IMR-90 (cell line): ENCODE measurements around the gene NRCAM. TPM values are rescaled to one million over a fixed set of nuclear protein-coding genes. Genes with fewer than 3 reads are reported as not detected.

Source experiments
- ATAC-seq: fragments of 200-7000 bp; cut with Tn5 transposase; 2 replicates; pipeline ENCODE4 v1.9.1; 2020; ENCODE audit warnings: low read depth, mild to moderate bottlenecking, moderate library complexity
- BruUV-seq: library from RNA; stranded (reverse); fragments of 400-500 nt; replicated peaks from 2 replicates; lab custom pipeline; 2021; lab: Mats Ljungman, UMichigan
- CTCF ChIA-PET: fragments of 300-600 bp; formaldehyde crosslinking; extraction: SDS; loops from one replicate; lab custom pipeline; 2021; ENCODE audit warnings: antibody characterized with exemption; lab: Yijun Ruan, JAX
- POLR2A ChIA-PET: fragments of 300-600 bp; sonication (Branson Sonifier 250); formaldehyde crosslinking; loops from one replicate; lab custom pipeline; 2022; ENCODE audit warnings: antibody characterized with exemption; ENCODE audit not compliant: unreplicated experiment; lab: Charles Lee
- DNase-seq: peaks from one replicate; pipeline ENCODE4 v3.0.0; 2013
- H2AFZ ChIP-seq: replicated peaks from 2 replicates; pipeline ENCODE3; 2013; ENCODE audit warnings: low read length, mild to moderate bottlenecking; ENCODE audit not compliant: poor library complexity
- H2AK5ac ChIP-seq: 2 replicates; pipeline ENCODE4 v1.6.1; 2013; ENCODE audit warnings: low read depth, low read length, inconsistent platforms
- H2AK9ac ChIP-seq: replicated peaks from 2 replicates; pipeline ENCODE3; 2013; ENCODE audit warnings: mild to moderate bottlenecking, low read depth, low read length, moderate library complexity; ENCODE audit not compliant: poor library complexity
- H2BK120ac ChIP-seq: 2 replicates; pipeline ENCODE4 v1.6.1; 2013; ENCODE audit warnings: low read depth, low read length, inconsistent platforms
- H2BK15ac ChIP-seq: 3 replicates; pipeline ENCODE4 v1.6.1; 2013; ENCODE audit warnings: low read depth, low read length, inconsistent platforms
- H2BK20ac ChIP-seq: 2 replicates; pipeline ENCODE4 v1.6.1; 2013; ENCODE audit warnings: low read depth, mild to moderate bottlenecking, inconsistent platforms, low read length, moderate library complexity
- H2BK5ac ChIP-seq: 2 replicates; pipeline ENCODE4 v1.6.1; 2013; ENCODE audit warnings: mild to moderate bottlenecking, low read depth, low read length, inconsistent platforms; ENCODE audit not compliant: poor library complexity, severe bottlenecking
- H3K14ac ChIP-seq: replicated peaks from 2 replicates; pipeline ENCODE4 v1.6.1; 2013; ENCODE audit warnings: low read depth, low read length, inconsistent platforms
- H3K18ac ChIP-seq: 2 replicates; pipeline ENCODE4 v1.6.1; 2013; ENCODE audit warnings: low read depth, low read length, control low read depth
- H3K23ac ChIP-seq: 2 replicates; pipeline ENCODE4 v1.6.1; 2013; ENCODE audit warnings: low read depth, low read length, inconsistent platforms
- H3K27ac ChIP-seq: 2 replicates; pipeline ENCODE4 v1.5.1; 2013; ENCODE audit warnings: mild to moderate bottlenecking, control low read depth, low read length; ENCODE audit not compliant: insufficient read depth
- H3K27me3 ChIP-seq: 2 replicates; pipeline ENCODE4 v1.6.1; 2013; ENCODE audit warnings: low read length; ENCODE audit not compliant: control insufficient read depth, insufficient read depth
- H3K36me3 ChIP-seq: 2 replicates; pipeline ENCODE4 v1.6.1; 2013; ENCODE audit warnings: low read length, mixed read lengths; ENCODE audit not compliant: control insufficient read depth, insufficient read depth
- H3K4ac ChIP-seq: 2 replicates; pipeline ENCODE4 v1.6.1; 2013; ENCODE audit warnings: low read depth, low read length, inconsistent platforms
- H3K4me1 ChIP-seq: 2 replicates; pipeline ENCODE4 v1.6.1; 2013; ENCODE audit warnings: low read length, mixed read lengths; ENCODE audit not compliant: control insufficient read depth, insufficient read depth
- H3K4me2 ChIP-seq: 2 replicates; pipeline ENCODE4 v1.6.1; 2013; ENCODE audit warnings: low read depth, mild to moderate bottlenecking, control low read depth, low read length, moderate library complexity
- H3K4me3 ChIP-seq: 2 replicates; pipeline ENCODE4 v1.5.1; 2013; ENCODE audit warnings: low read depth, mild to moderate bottlenecking, control low read depth, low read length, moderate library complexity; ENCODE audit not compliant: insufficient read depth
- H3K56ac ChIP-seq: 2 replicates; pipeline ENCODE4 v1.6.1; 2013; ENCODE audit warnings: low read length, inconsistent platforms; ENCODE audit not compliant: insufficient read depth; ENCODE audit errors: extremely low read depth
- H3K79me1 ChIP-seq, 2 experiments: 2 replicates each; pipeline ENCODE4 v1.6.1; 2013; ENCODE audit warnings: low read length in 2 of 2, inconsistent platforms in 1 of 2, low read depth in 1 of 2
- H3K9ac ChIP-seq: 2 replicates; pipeline ENCODE4 v1.6.1; 2013; ENCODE audit warnings: low read depth, low read length, control low read depth
- H3K9me1 ChIP-seq: 2 replicates; pipeline ENCODE4 v1.6.1; 2013; ENCODE audit warnings: low read length, inconsistent platforms; ENCODE audit not compliant: insufficient read depth
- H3K9me3 ChIP-seq: 2 replicates; pipeline ENCODE4 v1.6.1; 2013; ENCODE audit warnings: low read length; ENCODE audit not compliant: control insufficient read depth, insufficient read depth
- H4K20me1 ChIP-seq: 2 replicates; pipeline ENCODE4 v1.6.1; 2013; ENCODE audit warnings: low read length, inconsistent platforms; ENCODE audit not compliant: insufficient read depth
- H4K5ac ChIP-seq: 2 replicates; pipeline ENCODE4 v1.6.1; 2013; ENCODE audit warnings: mild to moderate bottlenecking, low read depth, low read length, control low read depth
- H4K8ac ChIP-seq, 2 experiments: 2 replicates each; pipeline ENCODE4 v1.6.1; 2013; ENCODE audit warnings: low read depth in 2 of 2, low read length in 2 of 2, control low read depth in 1 of 2, inconsistent platforms in 1 of 2
- H4K91ac ChIP-seq: 2 replicates; pipeline ENCODE4 v1.6.1; 2013; ENCODE audit warnings: low read depth, low read length, inconsistent platforms; ENCODE audit not compliant: insufficient read depth
- BHLHE40 ChIP-seq: fragments of 150-350 bp; IDR thresholded peaks from 2 replicates; pipeline ENCODE4 v1.6.1; 2016; ENCODE audit warnings: mild to moderate bottlenecking, low read depth, low read length
- CEBPB ChIP-seq: IDR thresholded peaks from 2 replicates; pipeline ENCODE4 v1.6.1; 2012; ENCODE audit warnings: low read depth, low read length, improper control_type of control experiment
- CHD1 ChIP-seq: IDR thresholded peaks from 2 replicates; pipeline ENCODE4 v1.6.1; 2012; ENCODE audit warnings: low read depth, low read length, improper control_type of control experiment
- CTCF ChIP-seq: conservative IDR thresholded peaks from 2 replicates; pipeline ENCODE4 v1.5.1; 2012; ENCODE audit warnings: mild to moderate bottlenecking, low read depth, low read length, improper control_type of control experiment
- ELK1 ChIP-seq: fragments of 150-350 bp; IDR thresholded peaks from 2 replicates; pipeline ENCODE4 v1.6.1; 2016; ENCODE audit warnings: low read depth, mild to moderate bottlenecking, low read length, moderate library complexity, borderline replicate concordance
- MAFK ChIP-seq: IDR thresholded peaks from 2 replicates; pipeline ENCODE4 v1.6.1; 2012; ENCODE audit warnings: low read depth, low read length, improper control_type of control experiment
- MAZ ChIP-seq: IDR thresholded peaks from 2 replicates; pipeline ENCODE4 v1.6.1; 2012; ENCODE audit warnings: low read depth, mild to moderate bottlenecking, low read length, improper control_type of control experiment, moderate library complexity, borderline replicate concordance
- MXI1 ChIP-seq: IDR thresholded peaks from 2 replicates; pipeline ENCODE4 v1.6.1; 2012; ENCODE audit warnings: low read depth, mild to moderate bottlenecking, low read length, moderate library complexity, borderline replicate concordance
- NFE2L2 ChIP-seq: fragments of 150-350 bp; IDR thresholded peaks from 2 replicates; pipeline ENCODE4 v1.6.1; 2016; ENCODE audit warnings: low read depth, mild to moderate bottlenecking, low read length
- POLR2A ChIP-seq: IDR thresholded peaks from 2 replicates; pipeline ENCODE4 v1.6.1; 2012; ENCODE audit warnings: mild to moderate bottlenecking, low read depth, low read length
- RAD21 ChIP-seq: IDR thresholded peaks from 2 replicates; pipeline ENCODE4 v1.6.1; 2012; ENCODE audit warnings: low read length, improper control_type of control experiment
- RFX5 ChIP-seq: IDR thresholded peaks from 2 replicates; pipeline ENCODE4 v1.8.0; 2012; ENCODE audit warnings: low read depth, mild to moderate bottlenecking, low read length, moderate library complexity
- SMC3 ChIP-seq: fragments of 150-350 bp; IDR thresholded peaks from 2 replicates; pipeline ENCODE4 v1.6.1; 2016; ENCODE audit warnings: low read depth, mild to moderate bottlenecking, antibody characterized with exemption, low read length, moderate library complexity
- USF2 ChIP-seq: fragments of 150-350 bp; IDR thresholded peaks from 2 replicates; pipeline ENCODE4 v1.6.1; 2017; ENCODE audit warnings: mild to moderate bottlenecking, antibody characterized with exemption, low read length, low read depth
- WGBS, 2 experiments: methylation state at CpG; one replicate each; pipeline versions ENCODE4 v1.1.5 to v1.1.7; 2013; ENCODE audit warnings: missing lambda C conversion rate in 2 of 2; ENCODE audit not compliant: insufficient read length in 1 of 2; ENCODE audit errors: extremely low coverage in 2 of 2; 5-methylcytosine and 5-hydroxymethylcytosine counted together
- dilution Hi-C: fragments of 300-500 bp; cut with HindIII; formaldehyde crosslinking; loops from one replicate; pipeline ENCODE4 v1.14.3; 2018; ENCODE audit warnings: low sequenced_read_pairs; ENCODE audit not compliant: unreplicated experiment
- in situ Hi-C: fragments of 300-500 bp; cut with MboI; formaldehyde crosslinking; loops from 3 replicates; pipeline ENCODE4 v1.14.3; 2019; ENCODE audit warnings: low sequenced_read_pairs, inconsistent platforms, mixed read lengths
- intact Hi-C: fragments of 100-400 bp; cut with micrococcal nuclease; formaldehyde crosslinking; loops from 2 replicates; pipeline ENCODE4 v1.10.0; 2022
- polyA plus RNA-seq, 3 experiments: library from polyadenylated mRNA; depleted of rRNA; stranded (reverse); fragments of >200 nt; gene quantifications; 2 replicates each; pipeline ENCODE4 v1.2.3, GENCODE V29; 2012; ENCODE audit warnings: low replicate concordance in 1 of 3
- total RNA-seq: library from RNA; depleted of rRNA; stranded (reverse); fragments of >200 nt; gene quantifications from 2 replicates; pipeline ENCODE4 v1.2.3, GENCODE V29; 2012

Gene NRCAM
- total and polyA plus RNA-seq, 2 of the 4 experiments (the other 2 are of a cell fraction) = 0.46 to 1.1 TPM

- Histone ChIP-seq H4K91ac (no peak overlapping the region), H2BK20ac (no peak overlapping the region), H4K8ac (no peak overlapping the region), H3K79me1 (no peaks in the 10 kb centered on the region), H3K9me3 (no peaks in the 10 kb centered on the region), H3K36me3 (no peaks in the 10 kb centered on the region), H2BK15ac (no peak overlapping the region), H3K4ac (no peak overlapping the region), H3K4me3 (no peak overlapping the region), H3K4me2 (no peak overlapping the region), H2BK5ac (no peak overlapping the region), H4K5ac (no peak overlapping the region), H3K23ac (no peak overlapping the region), H3K4me1 (no peaks in the 10 kb centered on the region), H3K14ac (no peak overlapping the region), H3K27me3 (no peaks in the 10 kb centered on the region), H3K56ac (no peak overlapping the region), H3K9me1 (no peaks in the 10 kb centered on the region), H3K18ac (no peak overlapping the region), H3K27ac (no peak overlapping the region), H3K9ac (no peak overlapping the region), H2AK5ac (no peak overlapping the region), H2AK9ac (no peak overlapping the region), H4K20me1 (no peaks in the 10 kb centered on the region), H2BK120ac (no peak overlapping the region), H2AFZ (no peak overlapping the region)
- intact Hi-C loops = no loop called here
- ChIA-PET POLR2A (no interaction called here), CTCF (interaction anchor here (1.7 kb wide), 1 partner anchor 14 kb away, joined by 3 read pairs; no protein-coding TSS in a partner anchor)
- in situ Hi-C loops = no loop called here
- no peak for DNase-seq
- TF ChIP-seq MAZ (no peak), CTCF (no peak), CEBPB (no peak), SMC3 (no peak), ELK1 (no peak), BHLHE40 (no peak), NFE2L2 (no peak), USF2 (no peak), RAD21 (no peak), POLR2A (no peak), CHD1 (no peak), MAFK (no peak), MXI1 (no peak), RFX5 (no peak)
- BruUV-seq = no TSS peak
- dilution Hi-C loops = no loop called here
- WGBS, 2 experiments = no CpG with 5 or more reads among the region's 2 CpGs
- ATAC-seq = no peak
These were observed 128.0 kb downstream of the NRCAM start for GRCh38 chr7:108328174-108328651.
